ENCODE data around the gene MAGI2.

The MAGI2 gene

DNA sequence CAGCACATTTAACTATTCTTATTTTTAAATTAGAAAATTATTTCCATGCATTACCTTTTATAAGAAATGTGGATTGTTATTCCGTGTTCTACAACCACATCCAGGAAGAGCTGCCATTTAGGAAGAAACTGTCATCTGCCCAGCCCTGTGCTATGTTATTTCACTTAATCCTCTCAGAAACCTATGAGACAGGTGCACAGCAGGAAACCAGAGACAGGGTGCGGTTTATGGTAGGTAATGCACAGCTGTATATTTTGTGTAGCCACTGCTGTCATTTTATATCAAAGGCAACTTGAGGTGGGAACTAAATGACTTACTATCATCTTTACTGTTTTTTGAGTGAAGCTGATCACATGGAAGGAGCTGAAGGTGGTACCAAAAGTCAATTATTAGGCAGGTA, 232.3 kb downstream of the MAGI2 start:
- no peak for TF ChIP-seq RARB (CRISPR knock-in tag; IDR thresholded peaks at IDR 0.05)
- no peak for TF ChIP-seq TCF4 (CRISPR knock-in tag; IDR thresholded peaks at IDR 0.05; ENCODE audit: borderline replicate concordance)
- no peak for TF ChIP-seq ZFP30 (CRISPR knock-in tag; IDR thresholded peaks at IDR 0.05)
- no peak for TF ChIP-seq CSDC2 (CRISPR knock-in tag; IDR thresholded peaks at IDR 0.05)
- TF ChIP-seq PPARA (CRISPR knock-in tag; IDR thresholded peaks at IDR 0.05; ENCODE audit: borderline replicate concordance): no peak
- TF ChIP-seq, protein P1, sequence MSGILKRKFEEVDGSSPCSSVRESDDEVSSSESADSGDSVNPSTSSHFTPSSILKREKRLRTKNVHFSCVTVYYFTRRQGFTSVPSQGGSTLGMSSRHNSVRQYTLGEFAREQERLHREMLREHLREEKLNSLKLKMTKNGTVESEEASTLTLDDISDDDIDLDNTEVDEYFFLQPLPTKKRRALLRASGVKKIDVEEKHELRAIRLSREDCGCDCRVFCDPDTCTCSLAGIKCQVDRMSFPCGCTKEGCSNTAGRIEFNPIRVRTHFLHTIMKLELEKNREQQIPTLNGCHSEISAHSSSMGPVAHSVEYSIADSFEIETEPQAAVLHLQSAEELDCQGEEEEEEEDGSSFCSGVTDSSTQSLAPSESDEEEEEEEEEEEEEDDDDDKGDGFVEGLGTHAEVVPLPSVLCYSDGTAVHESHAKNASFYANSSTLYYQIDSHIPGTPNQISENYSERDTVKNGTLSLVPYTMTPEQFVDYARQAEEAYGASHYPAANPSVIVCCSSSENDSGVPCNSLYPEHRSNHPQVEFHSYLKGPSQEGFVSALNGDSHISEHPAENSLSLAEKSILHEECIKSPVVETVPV (CRISPR knock-in tag; IDR thresholded peaks at IDR 0.05): no peak
- TF ChIP-seq, protein P2, sequence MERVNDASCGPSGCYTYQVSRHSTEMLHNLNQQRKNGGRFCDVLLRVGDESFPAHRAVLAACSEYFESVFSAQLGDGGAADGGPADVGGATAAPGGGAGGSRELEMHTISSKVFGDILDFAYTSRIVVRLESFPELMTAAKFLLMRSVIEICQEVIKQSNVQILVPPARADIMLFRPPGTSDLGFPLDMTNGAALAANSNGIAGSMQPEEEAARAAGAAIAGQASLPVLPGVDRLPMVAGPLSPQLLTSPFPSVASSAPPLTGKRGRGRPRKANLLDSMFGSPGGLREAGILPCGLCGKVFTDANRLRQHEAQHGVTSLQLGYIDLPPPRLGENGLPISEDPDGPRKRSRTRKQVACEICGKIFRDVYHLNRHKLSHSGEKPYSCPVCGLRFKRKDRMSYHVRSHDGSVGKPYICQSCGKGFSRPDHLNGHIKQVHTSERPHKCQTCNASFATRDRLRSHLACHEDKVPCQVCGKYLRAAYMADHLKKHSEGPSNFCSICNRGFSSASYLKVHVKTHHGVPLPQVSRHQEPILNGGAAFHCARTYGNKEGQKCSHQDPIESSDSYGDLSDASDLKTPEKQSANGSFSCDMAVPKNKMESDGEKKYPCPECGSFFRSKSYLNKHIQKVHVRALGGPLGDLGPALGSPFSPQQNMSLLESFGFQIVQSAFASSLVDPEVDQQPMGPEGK (CRISPR knock-in tag; IDR thresholded peaks at IDR 0.05; ENCODE audit: borderline replicate concordance): no peak
- no peak for TF ChIP-seq TOX (CRISPR knock-in tag; IDR thresholded peaks at IDR 0.05; ENCODE audit: borderline replicate concordance)
- TF ChIP-seq, protein P3, sequence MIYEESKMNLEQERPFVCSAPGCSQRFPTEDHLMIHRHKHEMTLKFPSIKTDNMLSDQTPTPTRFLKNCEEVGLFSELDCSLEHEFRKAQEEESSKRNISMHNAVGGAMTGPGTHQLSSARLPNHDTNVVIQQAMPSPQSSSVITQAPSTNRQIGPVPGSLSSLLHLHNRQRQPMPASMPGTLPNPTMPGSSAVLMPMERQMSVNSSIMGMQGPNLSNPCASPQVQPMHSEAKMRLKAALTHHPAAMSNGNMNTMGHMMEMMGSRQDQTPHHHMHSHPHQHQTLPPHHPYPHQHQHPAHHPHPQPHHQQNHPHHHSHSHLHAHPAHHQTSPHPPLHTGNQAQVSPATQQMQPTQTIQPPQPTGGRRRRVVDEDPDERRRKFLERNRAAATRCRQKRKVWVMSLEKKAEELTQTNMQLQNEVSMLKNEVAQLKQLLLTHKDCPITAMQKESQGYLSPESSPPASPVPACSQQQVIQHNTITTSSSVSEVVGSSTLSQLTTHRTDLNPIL (CRISPR knock-in tag; IDR thresholded peaks at IDR 0.05; ENCODE audit: low read depth): no peak
- no peak for TF ChIP-seq BACH2 (CRISPR knock-in tag; IDR thresholded peaks at IDR 0.05; ENCODE audit: borderline replicate concordance)
- no peak for TF ChIP-seq GLIS3 (CRISPR knock-in tag; IDR thresholded peaks at IDR 0.05)
- no peak for TF ChIP-seq ZNF8 (CRISPR knock-in tag; IDR thresholded peaks at IDR 0.05)
- TF ChIP-seq ZNF70 (CRISPR knock-in tag; IDR thresholded peaks at IDR 0.05): no peak
- TF ChIP-seq, protein P4, sequence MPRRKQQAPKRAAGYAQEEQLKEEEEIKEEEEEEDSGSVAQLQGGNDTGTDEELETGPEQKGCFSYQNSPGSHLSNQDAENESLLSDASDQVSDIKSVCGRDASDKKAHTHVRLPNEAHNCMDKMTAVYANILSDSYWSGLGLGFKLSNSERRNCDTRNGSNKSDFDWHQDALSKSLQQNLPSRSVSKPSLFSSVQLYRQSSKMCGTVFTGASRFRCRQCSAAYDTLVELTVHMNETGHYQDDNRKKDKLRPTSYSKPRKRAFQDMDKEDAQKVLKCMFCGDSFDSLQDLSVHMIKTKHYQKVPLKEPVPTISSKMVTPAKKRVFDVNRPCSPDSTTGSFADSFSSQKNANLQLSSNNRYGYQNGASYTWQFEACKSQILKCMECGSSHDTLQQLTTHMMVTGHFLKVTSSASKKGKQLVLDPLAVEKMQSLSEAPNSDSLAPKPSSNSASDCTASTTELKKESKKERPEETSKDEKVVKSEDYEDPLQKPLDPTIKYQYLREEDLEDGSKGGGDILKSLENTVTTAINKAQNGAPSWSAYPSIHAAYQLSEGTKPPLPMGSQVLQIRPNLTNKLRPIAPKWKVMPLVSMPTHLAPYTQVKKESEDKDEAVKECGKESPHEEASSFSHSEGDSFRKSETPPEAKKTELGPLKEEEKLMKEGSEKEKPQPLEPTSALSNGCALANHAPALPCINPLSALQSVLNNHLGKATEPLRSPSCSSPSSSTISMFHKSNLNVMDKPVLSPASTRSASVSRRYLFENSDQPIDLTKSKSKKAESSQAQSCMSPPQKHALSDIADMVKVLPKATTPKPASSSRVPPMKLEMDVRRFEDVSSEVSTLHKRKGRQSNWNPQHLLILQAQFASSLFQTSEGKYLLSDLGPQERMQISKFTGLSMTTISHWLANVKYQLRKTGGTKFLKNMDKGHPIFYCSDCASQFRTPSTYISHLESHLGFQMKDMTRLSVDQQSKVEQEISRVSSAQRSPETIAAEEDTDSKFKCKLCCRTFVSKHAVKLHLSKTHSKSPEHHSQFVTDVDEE (CRISPR knock-in tag; IDR thresholded peaks at IDR 0.05): no peak
- no peak for TF ChIP-seq SNAI2 (CRISPR knock-in tag; IDR thresholded peaks at IDR 0.05)
- no peak for TF ChIP-seq ZFP3 (CRISPR knock-in tag; IDR thresholded peaks at IDR 0.05)
- no peak for TF ChIP-seq OSR1 (CRISPR knock-in tag; IDR thresholded peaks at IDR 0.05)
- no peak for TF ChIP-seq ZC3H10 (CRISPR knock-in tag; IDR thresholded peaks at IDR 0.05)
- TF ChIP-seq ISL1 (CRISPR knock-in tag; IDR thresholded peaks at IDR 0.05): no peak
- no peak for ATAC-seq

DNA sequence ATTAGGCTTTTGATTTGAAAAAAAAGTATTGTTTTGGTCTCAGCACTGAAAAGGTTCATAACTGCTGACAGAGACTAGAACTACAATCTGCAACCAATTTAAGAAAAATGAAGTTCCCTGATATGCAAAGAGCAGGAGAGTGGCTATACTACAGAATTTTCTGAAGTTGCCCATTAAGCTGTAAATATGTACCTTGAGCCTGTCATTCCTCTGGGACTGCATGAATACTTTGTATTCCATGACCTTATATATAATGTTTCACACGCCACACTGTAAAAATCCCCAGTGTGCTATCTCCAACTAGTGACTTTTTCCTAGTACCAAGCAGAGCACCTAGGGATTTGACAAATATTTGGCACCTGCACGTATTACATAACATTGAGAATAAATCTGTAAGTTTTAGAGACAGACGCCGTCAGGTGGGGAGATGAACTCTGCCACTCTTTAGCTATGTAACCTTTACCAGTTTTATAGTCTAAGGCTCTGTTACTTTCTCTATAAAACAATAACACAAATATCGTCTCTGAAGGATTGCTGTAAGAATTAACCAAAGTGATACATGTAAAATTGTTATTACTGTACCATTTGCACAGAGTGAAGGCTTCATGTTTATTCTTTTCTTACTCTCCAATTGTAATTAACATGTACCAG, 235.4 kb downstream of the MAGI2 start:
- no peak for TF ChIP-seq ZC3H10 (CRISPR knock-in tag; IDR thresholded peaks at IDR 0.05)
- no peak for TF ChIP-seq ZFP3 (CRISPR knock-in tag; IDR thresholded peaks at IDR 0.05)
- TF ChIP-seq, protein P2 (CRISPR knock-in tag; IDR thresholded peaks at IDR 0.05; ENCODE audit: borderline replicate concordance): no peak
- TF ChIP-seq, protein P4 (CRISPR knock-in tag; IDR thresholded peaks at IDR 0.05): no peak
- TF ChIP-seq, protein P3 (CRISPR knock-in tag; IDR thresholded peaks at IDR 0.05; ENCODE audit: low read depth): no peak
- no peak for TF ChIP-seq BACH2 (CRISPR knock-in tag; IDR thresholded peaks at IDR 0.05; ENCODE audit: borderline replicate concordance)
- no peak for TF ChIP-seq SNAI2 (CRISPR knock-in tag; IDR thresholded peaks at IDR 0.05)
- TF ChIP-seq ZNF565 (CRISPR knock-in tag; conservative IDR thresholded peaks at IDR 0.05; ENCODE audit: low read depth): no peak
- TF ChIP-seq ARNTL (CRISPR knock-in tag; IDR thresholded peaks at IDR 0.05; ENCODE audit: borderline replicate concordance, low read depth): no peak
- TF ChIP-seq CSDC2 (CRISPR knock-in tag; IDR thresholded peaks at IDR 0.05): no peak
- ATAC-seq: no peak

Measured in SK-N-SH treated with all-trans-retinoic acid at 6 μM for 48 hours (cell line).